DOHH2 (cell line): ENCODE results near the gene RPL10.

Experiments
- H3F3A ChIP-seq: fragments of 200-600 bp; sonication (generic), shearing (Covaris generic); 2 replicates; pipeline ENCODE4 v1.6.0; 2016; ENCODE audit warnings: antibody characterized with exemption, mild to moderate bottlenecking; ENCODE audit not compliant: control insufficient read depth, insufficient read depth
- H3K27ac ChIP-seq: fragments of 200-600 bp; sonication (generic); 2 replicates; pipeline ENCODE4 v1.5.1; 2014; ENCODE audit warnings: low read depth, mild to moderate bottlenecking, low read length, moderate library complexity
- H3K27me3 ChIP-seq: fragments of 200-600 bp; sonication (generic); 2 replicates; pipeline ENCODE4 v1.6.1; 2014; ENCODE audit warnings: mild to moderate bottlenecking, low read length, mixed read lengths; ENCODE audit not compliant: control insufficient read depth
- H3K36me3 ChIP-seq: fragments of 200-600 bp; sonication (generic); 2 replicates; pipeline ENCODE4 v1.6.1; 2014; ENCODE audit warnings: mild to moderate bottlenecking, low read length, moderate library complexity, mixed read lengths; ENCODE audit not compliant: control insufficient read depth
- H3K4me1 ChIP-seq: fragments of 200-600 bp; sonication (generic); 2 replicates; pipeline ENCODE4 v1.6.1; 2014; ENCODE audit warnings: mild to moderate bottlenecking, low read length, mixed read lengths; ENCODE audit not compliant: control insufficient read depth
- H3K4me2 ChIP-seq: fragments of 200-600 bp; sonication (generic); 2 replicates; pipeline ENCODE4 v1.6.0; 2014; ENCODE audit warnings: mild to moderate bottlenecking, low read length, moderate library complexity
- H3K4me3 ChIP-seq: fragments of 200-600 bp; sonication (generic); 2 replicates; pipeline ENCODE4 v1.5.1; 2014; ENCODE audit warnings: mild to moderate bottlenecking, low read length, mixed read lengths
- H3K79me2 ChIP-seq: fragments of 200-600 bp; sonication (generic); 2 replicates; pipeline ENCODE4 v1.6.1; 2014; ENCODE audit warnings: mild to moderate bottlenecking, low read length, mixed read lengths; ENCODE audit not compliant: control insufficient read depth
- H3K9me2 ChIP-seq: fragments of 200-600 bp; sonication (generic); replicated peaks from 2 replicates; pipeline ENCODE4 v1.6.1; 2014; ENCODE audit warnings: mild to moderate bottlenecking, low read length, mixed read lengths; ENCODE audit not compliant: control insufficient read depth
- H3K9me3 ChIP-seq: fragments of 200-600 bp; sonication (generic); 2 replicates; pipeline ENCODE4 v1.6.1; 2014; ENCODE audit warnings: antibody characterized with exemption, low read length, mixed read lengths; ENCODE audit not compliant: control insufficient read depth, insufficient read depth
- H4K20me1 ChIP-seq: fragments of 200-600 bp; sonication (generic); 2 replicates; pipeline ENCODE4 v1.6.0; 2014; ENCODE audit warnings: low read depth, mild to moderate bottlenecking, antibody characterized with exemption, low read length, moderate library complexity; ENCODE audit not compliant: control insufficient read depth, insufficient read depth
- EZH2phosphoT487 ChIP-seq: fragments of 200-600 bp; sonication (generic); IDR thresholded peaks from 2 replicates; pipeline ENCODE4 v1.6.1; 2017; ENCODE audit warnings: borderline replicate concordance, mild to moderate bottlenecking, antibody characterized with exemption, low read length, moderate library complexity, mixed read lengths
- TF ChIP-seq, protein P1 (sequence below): fragments of 200-600 bp; sonication (generic); IDR thresholded peaks from one replicate; pipeline ENCODE4 v1.5.1; 2014; ENCODE audit warnings: antibody characterized with exemption, mild to moderate bottlenecking, low read depth, low read length; ENCODE audit not compliant: poor library complexity, severe bottlenecking

RPL10 gene

DNA sequence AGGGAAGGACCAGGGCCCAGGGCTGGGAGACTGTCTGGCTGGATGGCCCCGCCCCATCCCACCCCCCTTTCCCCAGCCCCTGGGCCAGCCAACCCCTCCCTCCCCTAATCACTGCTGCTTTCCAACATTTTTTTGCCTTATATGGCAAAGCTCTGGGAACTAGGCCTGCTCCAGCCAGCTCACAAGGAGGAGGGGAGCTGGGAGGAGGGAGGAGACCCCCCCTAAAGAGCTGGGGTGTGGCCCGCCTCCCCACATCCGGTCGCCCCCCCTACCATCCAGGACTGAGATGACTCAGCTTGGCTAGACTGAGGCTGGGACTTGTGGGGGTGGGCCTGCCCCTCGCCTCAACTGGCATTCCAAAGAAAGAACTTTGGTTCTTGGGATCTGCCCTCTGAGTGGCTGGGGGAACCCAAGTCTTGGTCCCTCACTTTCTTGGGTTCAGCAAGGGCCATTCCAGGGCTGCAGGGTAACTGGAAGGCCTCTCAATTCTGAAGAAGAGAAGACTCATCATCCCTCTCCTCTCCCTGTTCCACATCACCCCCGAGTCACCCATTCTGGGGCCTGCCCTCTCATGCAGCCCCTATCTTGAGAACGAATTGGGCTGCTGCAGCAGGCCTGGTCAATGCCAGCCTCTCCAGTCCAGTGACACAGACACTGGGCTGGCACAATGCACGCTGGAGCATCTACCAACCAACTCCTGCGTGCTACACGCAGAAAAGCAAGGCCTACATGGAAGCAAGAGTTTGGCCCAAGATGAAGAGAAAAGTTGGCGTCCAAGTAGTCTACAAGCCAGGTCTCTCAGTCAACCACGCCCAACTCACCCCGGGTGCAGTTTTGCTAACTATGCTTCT lies 28.5 kb upstream of the RPL10 start:
- Histone ChIP-seq H3K9me3 (no peaks in the 10 kb centered on the region), H3K27ac (peak overlapping the region; percentile 46), H4K20me1 (no peaks in the 10 kb centered on the region), H3K27me3 (peaks cover 8% of the 10 kb centered on the region; the same call in 1 of the 2 replicates), H3K36me3 (peaks cover 4% of the 10 kb centered on the region), H3K79me2 (peaks cover 30% of the 10 kb centered on the region), H3K9me2 (no peaks in the 10 kb centered on the region), H3K4me1 (peaks cover 44% of the 10 kb centered on the region), H3K4me2 (peak overlapping the region; percentile 93), H3K4me3 (peak overlapping the region; percentile 87), H3F3A (no peaks in the 10 kb centered on the region)
- TF ChIP-seq EZH2phosphoT487, result no peak
- TF ChIP-seq, protein P1, sequence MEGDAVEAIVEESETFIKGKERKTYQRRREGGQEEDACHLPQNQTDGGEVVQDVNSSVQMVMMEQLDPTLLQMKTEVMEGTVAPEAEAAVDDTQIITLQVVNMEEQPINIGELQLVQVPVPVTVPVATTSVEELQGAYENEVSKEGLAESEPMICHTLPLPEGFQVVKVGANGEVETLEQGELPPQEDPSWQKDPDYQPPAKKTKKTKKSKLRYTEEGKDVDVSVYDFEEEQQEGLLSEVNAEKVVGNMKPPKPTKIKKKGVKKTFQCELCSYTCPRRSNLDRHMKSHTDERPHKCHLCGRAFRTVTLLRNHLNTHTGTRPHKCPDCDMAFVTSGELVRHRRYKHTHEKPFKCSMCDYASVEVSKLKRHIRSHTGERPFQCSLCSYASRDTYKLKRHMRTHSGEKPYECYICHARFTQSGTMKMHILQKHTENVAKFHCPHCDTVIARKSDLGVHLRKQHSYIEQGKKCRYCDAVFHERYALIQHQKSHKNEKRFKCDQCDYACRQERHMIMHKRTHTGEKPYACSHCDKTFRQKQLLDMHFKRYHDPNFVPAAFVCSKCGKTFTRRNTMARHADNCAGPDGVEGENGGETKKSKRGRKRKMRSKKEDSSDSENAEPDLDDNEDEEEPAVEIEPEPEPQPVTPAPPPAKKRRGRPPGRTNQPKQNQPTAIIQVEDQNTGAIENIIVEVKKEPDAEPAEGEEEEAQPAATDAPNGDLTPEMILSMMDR, result no peak

DNA sequence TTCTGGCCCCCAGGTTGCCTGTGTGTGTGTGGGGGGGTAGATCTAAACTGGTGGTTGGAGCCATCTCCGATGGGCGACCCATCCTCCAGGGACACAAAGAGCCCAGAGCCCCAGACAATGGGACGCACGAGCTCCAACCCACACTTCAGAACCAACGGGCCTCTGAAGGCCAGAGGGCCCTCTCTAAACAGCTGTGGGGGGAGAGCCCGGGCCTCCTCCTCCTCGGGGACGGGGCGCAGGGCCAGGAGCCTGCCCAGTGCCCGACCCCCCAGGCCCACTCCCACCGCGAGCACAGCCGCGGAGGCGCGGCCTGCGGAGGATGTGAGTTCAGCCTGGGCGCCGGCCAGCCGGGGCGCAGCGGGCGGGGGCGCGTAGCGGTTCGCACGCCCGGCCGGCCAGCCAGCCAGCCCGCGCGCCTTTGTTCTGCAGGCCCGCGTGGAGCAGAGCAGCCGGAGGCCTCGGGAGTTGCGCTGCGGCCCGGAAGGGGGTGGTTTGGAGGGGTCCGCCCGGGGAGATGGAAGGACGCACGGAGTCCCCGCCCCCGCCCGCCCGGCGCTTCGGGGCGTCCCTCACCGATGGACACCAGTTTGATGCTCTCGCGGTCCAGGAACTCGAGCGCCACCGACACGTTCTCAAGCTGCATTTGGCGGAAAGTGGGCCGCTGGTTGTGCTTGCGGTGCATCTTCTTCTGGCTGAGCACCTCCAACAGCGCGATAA lies 27.7 kb upstream of the RPL10 start:
- peaks cover 52% of the 10 kb centered on the region for H3K4me1 ChIP-seq

GRCh38 chrX:154371017-154371788 lies 27.0 kb upstream of the RPL10 start:
- Histone ChIP-seq H3K9me2 (no peaks in the 10 kb centered on the region), H3K27ac (0 out of 2 replicates have a peak overlapping the region, but pooled peaks have one; percentile 46), H3F3A (no peaks in the 10 kb centered on the region), H3K4me3 (peak overlapping the region; percentile 87), H3K27me3 (peaks cover 8% of the 10 kb centered on the region; the same call in 1 of the 2 replicates), H3K36me3 (peaks cover 3% of the 10 kb centered on the region), H3K79me2 (peaks cover 30% of the 10 kb centered on the region), H3K4me1 (peaks cover 53% of the 10 kb centered on the region), H3K9me3 (no peaks in the 10 kb centered on the region), H4K20me1 (no peaks in the 10 kb centered on the region), H3K4me2 (peak overlapping the region; percentile 93)
- no peak for TF ChIP-seq EZH2phosphoT487
- TF ChIP-seq, protein P1, result no peak

More for the DNA sequence above, 27.7 kb upstream of the RPL10 start:
- no peaks in the 10 kb centered on the region for H3K9me3 ChIP-seq
- peak overlapping the region; percentile 46 for H3K27ac ChIP-seq
- peak overlapping the region; percentile 93 for H3K4me2 ChIP-seq
- peak overlapping the region; percentile 87 for H3K4me3 ChIP-seq
- no peak for TF ChIP-seq EZH2phosphoT487
- TF ChIP-seq, protein P1, result no peak
- H3K27me3 ChIP-seq, result peaks cover 8% of the 10 kb centered on the region; the same call in 1 of the 2 replicates
- no peaks in the 10 kb centered on the region for H4K20me1 ChIP-seq
- peaks cover 30% of the 10 kb centered on the region for H3K79me2 ChIP-seq
- H3F3A ChIP-seq, result no peaks in the 10 kb centered on the region
- H3K9me2 ChIP-seq, result no peaks in the 10 kb centered on the region
- H3K36me3 ChIP-seq, result peaks cover 4% of the 10 kb centered on the region
